ENCODE measurements around the gene CAMK4.

The CAMK4 gene

DNA sequence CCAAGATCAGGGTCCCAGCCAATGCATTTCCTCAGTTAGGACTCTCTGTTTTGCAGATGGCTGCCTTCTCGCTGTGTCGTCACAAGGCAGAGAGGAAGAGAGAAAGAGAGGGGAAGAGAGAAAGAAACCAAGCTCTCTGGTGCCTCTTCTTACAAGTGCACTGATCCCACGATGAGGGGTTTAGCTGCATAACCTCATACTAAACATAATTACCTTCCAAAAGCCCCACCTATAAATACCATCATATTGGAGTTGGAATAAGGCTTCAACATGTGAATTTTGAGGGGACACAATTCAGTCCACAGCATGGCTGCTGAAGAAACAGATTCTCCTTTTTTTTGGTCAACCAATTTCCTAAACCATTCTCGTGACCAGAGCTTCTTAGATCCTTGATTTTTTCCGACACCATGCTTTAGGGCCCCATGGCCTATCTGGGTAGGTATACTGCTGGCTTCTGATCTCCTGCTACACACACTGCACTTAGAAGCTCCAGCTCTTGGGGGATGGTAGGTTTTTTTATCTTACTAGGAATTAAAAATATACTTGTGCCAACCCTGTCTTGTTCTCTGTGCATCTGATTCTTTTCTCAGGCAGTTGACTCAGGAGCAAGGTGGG is 5.1 kb downstream of the CAMK4 start:
- peak overlapping the region; percentile 99 for H3K4me3 ChIP-seq (ENCODE audit: low read length)
- peak overlapping the region; percentile 98 for H3K4me2 ChIP-seq (ENCODE audit: low read length)
- H3K4me1 ChIP-seq (ENCODE audit: low read length) = peaks cover 72% of the 10 kb centered on the region
- peaks cover 23% of the 10 kb centered on the region for H3K36me3 ChIP-seq (replicated peaks; ENCODE audit: low read depth, low read length)
- no peak for TF ChIP-seq EZH2phosphoT487 (IDR thresholded peaks at IDR 0.05; ENCODE audit: low read depth)
- no peak for TF ChIP-seq CTCF (IDR thresholded peaks at IDR 0.05; ENCODE audit: low read depth, low read length)
- no peaks in the 10 kb centered on the region for H3K9me3 ChIP-seq (ENCODE audit: insufficient read depth, low read length)
- no peak overlapping the region for H2AFZ ChIP-seq (ENCODE audit: low read depth, low read length)
- peak overlapping the region; percentile 99 for H3K27ac ChIP-seq (ENCODE audit: low read length)
- H3K9ac ChIP-seq (ENCODE audit: low read length) = peak overlapping the region; percentile 96
- no peaks in the 10 kb centered on the region for H3K27me3 ChIP-seq (ENCODE audit: low read depth, low read length)
- H3K79me2 ChIP-seq (ENCODE audit: low read length) = peaks cover 100% of the 10 kb centered on the region
- H4K20me1 ChIP-seq (ENCODE audit: insufficient read depth, low read length) = peaks cover 15% of the 10 kb centered on the region

DNA sequence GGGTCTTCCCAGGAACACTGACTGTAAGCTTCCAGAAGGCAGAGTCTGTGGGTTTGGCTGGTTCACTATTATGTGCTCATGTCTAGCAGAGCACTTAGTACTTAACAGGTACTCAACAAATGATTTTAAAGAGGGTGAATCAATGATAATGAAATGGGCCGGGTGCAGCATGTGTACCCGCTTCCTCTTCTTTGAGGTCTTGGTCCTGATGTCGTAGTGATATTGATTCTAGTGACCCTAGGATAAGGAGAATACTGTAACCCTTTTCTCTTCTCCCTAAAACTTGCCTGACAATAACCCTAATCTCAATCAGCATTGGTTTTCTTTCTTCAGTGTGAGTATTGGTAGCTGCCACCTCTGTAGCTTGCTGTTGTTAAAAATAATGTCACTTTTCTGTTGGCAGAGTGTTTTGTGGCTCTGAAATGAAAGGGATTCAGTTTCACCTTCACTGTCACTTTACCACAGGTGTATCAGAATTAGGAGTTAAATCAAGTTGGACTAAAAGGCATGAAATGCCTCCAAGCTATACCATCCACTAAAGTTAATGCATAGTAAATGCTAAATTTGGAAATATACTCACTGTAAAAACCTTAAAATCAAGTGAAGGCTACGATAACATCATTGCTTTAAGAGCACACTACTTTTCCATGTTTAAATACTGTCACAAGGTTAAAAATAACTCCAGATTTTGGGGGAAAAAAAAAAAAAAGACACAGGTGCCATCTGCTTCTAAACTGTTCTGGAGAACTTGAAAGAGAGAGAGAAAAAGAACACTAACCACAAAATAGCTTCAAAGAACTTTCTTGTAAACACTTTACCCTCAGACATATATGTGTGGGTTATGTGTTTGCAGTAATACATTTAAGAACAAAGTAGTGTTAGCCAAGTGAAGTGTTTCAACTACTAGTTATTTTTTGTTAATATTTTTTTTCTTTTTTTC is 6.0 kb downstream of the CAMK4 start:
- peaks cover 23% of the 10 kb centered on the region for H4K20me1 ChIP-seq (ENCODE audit: insufficient read depth, low read length)
- no peaks in the 10 kb centered on the region for H3K27me3 ChIP-seq (ENCODE audit: low read depth, low read length)
- H3K4me1 ChIP-seq (ENCODE audit: low read length) = peaks cover 81% of the 10 kb centered on the region
- H2AFZ ChIP-seq (ENCODE audit: low read depth, low read length) = no peak overlapping the region
- H3K9ac ChIP-seq (ENCODE audit: low read length) = peak overlapping the region; percentile 96
- H3K79me2 ChIP-seq (ENCODE audit: low read length) = peaks cover 100% of the 10 kb centered on the region
- peak overlapping the region; percentile 99 for H3K27ac ChIP-seq (ENCODE audit: low read length)
- TF ChIP-seq EZH2phosphoT487 (IDR thresholded peaks at IDR 0.05; ENCODE audit: low read depth) (no peak), CTCF (IDR thresholded peaks at IDR 0.05; ENCODE audit: low read depth, low read length) (no peak)
- H3K4me3 ChIP-seq (ENCODE audit: low read length) = peak overlapping the region; percentile 99
- no peaks in the 10 kb centered on the region for H3K9me3 ChIP-seq (ENCODE audit: insufficient read depth, low read length)
- H3K36me3 ChIP-seq (replicated peaks; ENCODE audit: low read depth, low read length) = peaks cover 23% of the 10 kb centered on the region
- H3K4me2 ChIP-seq (ENCODE audit: low read length) = peak overlapping the region; percentile 98

- peak overlapping the region; percentile 98 for H3K4me2 ChIP-seq (ENCODE audit: low read length)
- peaks cover 100% of the 10 kb centered on the region for H3K79me2 ChIP-seq (ENCODE audit: low read length)
Observed at GRCh38 chr5:111231119-111231518, 6.9 kb downstream of the CAMK4 start.

More at GRCh38 chr5:111231119-111231518, 6.9 kb downstream of the CAMK4 start:
- H3K36me3 ChIP-seq (replicated peaks; ENCODE audit: low read depth, low read length) = peaks cover 16% of the 10 kb centered on the region
- H4K20me1 ChIP-seq (ENCODE audit: insufficient read depth, low read length) = peaks cover 33% of the 10 kb centered on the region
- H3K27ac ChIP-seq (ENCODE audit: low read length) = peak overlapping the region; percentile 99
- H3K4me3 ChIP-seq (ENCODE audit: low read length) = peak overlapping the region; percentile 56
- no peak for TF ChIP-seq EZH2phosphoT487 (IDR thresholded peaks at IDR 0.05; ENCODE audit: low read depth)
- TF ChIP-seq CTCF (IDR thresholded peaks at IDR 0.05; ENCODE audit: low read depth, low read length) = no peak
- H3K27me3 ChIP-seq (ENCODE audit: low read depth, low read length) = no peaks in the 10 kb centered on the region
- no peak overlapping the region for H2AFZ ChIP-seq (ENCODE audit: low read depth, low read length)
- peak overlapping the region; percentile 96 for H3K9ac ChIP-seq (ENCODE audit: low read length)
- H3K4me1 ChIP-seq (ENCODE audit: low read length) = peaks cover 90% of the 10 kb centered on the region
- no peaks in the 10 kb centered on the region for H3K9me3 ChIP-seq (ENCODE audit: insufficient read depth, low read length)

All from OCI-LY3 (cell line).